HCT116 (cell line): Measurements from ENCODE around the gene TFF2. TPM values are rescaled to one million over a fixed set of nuclear protein-coding genes. Genes with fewer than 3 reads are reported as not detected.

ENCODE experiments used
- ATAC-seq: fragments of 200-7000 bp; cut with Tn5 transposase; 2 replicates; pipeline ENCODE4 v1.9.1; 2020; ENCODE audit warnings: mild to moderate bottlenecking, moderate library complexity
- BruUV-seq: library from RNA; stranded (reverse); fragments of 400-500 nt; replicated peaks from 2 replicates; lab custom pipeline; 2021; lab: Mats Ljungman, UMichigan
- CTCF ChIA-PET: fragments of 300-600 bp; sonication (Branson Sonifier 250); formaldehyde crosslinking; loops from one replicate; lab custom pipeline; 2021; ENCODE audit warnings: antibody characterized with exemption; lab: Charles Lee
- POLR2A ChIA-PET: fragments of 300-600, 350-600 bp; sonication (Branson Sonifier 250); formaldehyde crosslinking; loops from one replicate; lab custom pipeline; 2021; ENCODE audit warnings: antibody characterized with exemption; lab: Charles Lee
- RAD21 ChIA-PET, 2 experiments: fragments of 300-600 bp; sonication (Branson Sonifier 250); formaldehyde crosslinking; loops; one replicate each; lab custom pipeline; 2023; ENCODE audit warnings: low total read pairs in 2 of 2; ENCODE audit not compliant: uncharacterized antibody in 2 of 2, unreplicated experiment in 2 of 2, low non-redundant PET in 1 of 2; lab: Charles Lee
- DNase-seq: peaks from one replicate; pipeline ENCODE4 v3.0.0-alpha.2; 2010; ENCODE audit warnings: low read depth, low spot score
- H2AFZ ChIP-seq: fragments of 200-600 bp; shearing (Covaris generic), sonication (generic); 2 replicates; pipeline ENCODE4 v1.6.1; 2017; ENCODE audit warnings: low read depth, mixed run types, mixed read lengths, antibody characterized with exemption, low read length; ENCODE audit not compliant: poor library complexity, severe bottlenecking
- H3K27ac ChIP-seq: 2 replicates; pipeline ENCODE4 v1.5.1; 2012; ENCODE audit warnings: low read depth, low read length
- H3K27me3 ChIP-seq: fragments of 200-600 bp; sonication (generic); 2 replicates; pipeline ENCODE4 v1.6.1; 2016; ENCODE audit warnings: mixed run types, low read length, mixed read lengths; ENCODE audit not compliant: insufficient read depth
- H3K36me3 ChIP-seq, 2 experiments: fragments of 200-500 bp in 1 of 2; fragments of 200-600 bp in 1 of 2; sonication (Bioruptor generic) in 1 of 2; sonication (generic) in 1 of 2; 2 replicates each; pipeline versions ENCODE4 v1.5.1 to v1.6.1; 2014 to 2016; ENCODE audit warnings: low read length in 2 of 2, inconsistent platforms in 1 of 2, mixed read lengths in 1 of 2, mixed run types in 1 of 2; ENCODE audit not compliant: insufficient read depth in 2 of 2, control insufficient read depth in 1 of 2
- H3K4me1 ChIP-seq, 2 experiments: fragments of 200-600 bp in 1 of 2; sonication (generic) in 1 of 2; 2 replicates each; pipeline versions ENCODE4 v1.5.1 to v1.6.1; 2012 to 2017; ENCODE audit warnings: low read length in 2 of 2, inconsistent platforms in 1 of 2, mild to moderate bottlenecking in 1 of 2, mixed read lengths in 1 of 2, mixed run types in 1 of 2, moderate library complexity in 1 of 2; ENCODE audit not compliant: insufficient read depth in 2 of 2, control insufficient read depth in 1 of 2
- H3K4me2 ChIP-seq: fragments of 200-600 bp; sonication (generic); 2 replicates; pipeline ENCODE4 v1.6.1; 2017; ENCODE audit warnings: mixed run types, low read length, mixed read lengths
- H3K4me3 ChIP-seq, 2 experiments: fragments of 200-600 bp in 1 of 2; sonication (generic) in 1 of 2; replicated peaks in 1 of 2; 2 replicates each; pipeline ENCODE4 v1.5.1; 2011 to 2016; ENCODE audit warnings: low read length in 2 of 2, control low read depth in 1 of 2, low read depth in 1 of 2, mild to moderate bottlenecking in 1 of 2, mixed read lengths in 1 of 2, mixed run types in 1 of 2
- H3K79me2 ChIP-seq: fragments of 200-600 bp; sonication (generic); 2 replicates; pipeline ENCODE4 v1.6.1; 2017; ENCODE audit warnings: mild to moderate bottlenecking, mixed run types, low read length, moderate library complexity, mixed read lengths; ENCODE audit not compliant: insufficient read depth
- H3K9ac ChIP-seq: fragments of 200-600 bp; sonication (generic); 2 replicates; pipeline ENCODE4 v1.6.1; 2016; ENCODE audit warnings: low read length, mixed read lengths
- H3K9me2 ChIP-seq: fragments of 200-600 bp; sonication (generic), shearing (Covaris generic); 2 replicates; pipeline ENCODE4 v1.6.1; 2017; ENCODE audit warnings: mixed run types, mild to moderate bottlenecking, moderate library complexity; ENCODE audit not compliant: insufficient read depth
- H3K9me3 ChIP-seq, 2 experiments: fragments of 200-500 bp in 1 of 2; fragments of 200-600 bp in 1 of 2; sonication (Bioruptor generic) in 1 of 2; sonication (generic) in 1 of 2; 2 replicates each; pipeline ENCODE4 v1.6.1; 2014 to 2017; ENCODE audit warnings: low read length in 2 of 2, mixed read lengths in 2 of 2, inconsistent platforms in 1 of 2, low read depth in 1 of 2, mild to moderate bottlenecking in 1 of 2, mixed run types in 1 of 2, moderate library complexity in 1 of 2; ENCODE audit not compliant: control insufficient read depth in 1 of 2, insufficient read depth in 1 of 2
- H4K20me1 ChIP-seq: fragments of 200-600 bp; sonication (generic), shearing (Covaris generic); 2 replicates; pipeline ENCODE4 v1.6.1; 2017; ENCODE audit warnings: mixed run types, mild to moderate bottlenecking, moderate library complexity; ENCODE audit not compliant: insufficient read depth
- CBX3 ChIP-seq: IDR thresholded peaks from 2 replicates; pipeline ENCODE4 v1.6.1; 2012; ENCODE audit warnings: low read depth
- CEBPB ChIP-seq: IDR thresholded peaks from 2 replicates; pipeline ENCODE4 v1.6.1; 2012; ENCODE audit warnings: low read depth
- ELF1 ChIP-seq: IDR thresholded peaks from 2 replicates; pipeline ENCODE4 v1.6.1; 2012; ENCODE audit warnings: low read depth, borderline replicate concordance
- EZH2 ChIP-seq: fragments of 200-600 bp; sonication (generic); IDR thresholded peaks from 2 replicates; pipeline ENCODE4 v1.6.1; 2017; ENCODE audit warnings: antibody characterized with exemption, mixed run types
- FOSL1 ChIP-seq: IDR thresholded peaks from 2 replicates; pipeline ENCODE4 v1.6.1; 2012; ENCODE audit warnings: low read depth
- JUND ChIP-seq: IDR thresholded peaks from 2 replicates; pipeline ENCODE4 v1.6.1; 2012
- POLR2A ChIP-seq: IDR thresholded peaks from 2 replicates; pipeline ENCODE4 v1.7.0; 2011; ENCODE audit warnings: borderline replicate concordance; ENCODE audit not compliant: insufficient read depth, insufficient read length; ENCODE audit errors: extremely low read depth
- REST ChIP-seq: IDR thresholded peaks from 2 replicates; pipeline ENCODE4 v1.6.1; 2012; ENCODE audit warnings: low read depth
- SIN3A ChIP-seq: IDR thresholded peaks from 2 replicates; pipeline ENCODE4 v1.6.1; 2012; ENCODE audit warnings: low read depth
- SP1 ChIP-seq: IDR thresholded peaks from 2 replicates; pipeline ENCODE4 v1.6.1; 2012; ENCODE audit warnings: low read depth
- TCF7L2 ChIP-seq: IDR thresholded peaks from 2 replicates; pipeline ENCODE4 v1.7.0; 2011; ENCODE audit warnings: borderline replicate concordance, inconsistent platforms; ENCODE audit not compliant: insufficient read depth, insufficient read length; ENCODE audit errors: extremely low read depth
- ZFX ChIP-seq: fragments of 450-650 bp; IDR thresholded peaks from 2 replicates; pipeline ENCODE4 v1.6.1; 2017
- intact Hi-C: fragments of 100-400 bp; cut with micrococcal nuclease; formaldehyde crosslinking; loops from 2 replicates; pipeline ENCODE4 v1.10.0; 2022
- total RNA-seq: library from RNA; stranded (reverse); gene quantifications from one replicate; pipeline ENCODE4 v1.2.1, GENCODE V29; 2021; ENCODE audit not compliant: unreplicated experiment
- TF ChIP-seq, protein P1 (sequence below): IDR thresholded peaks from 2 replicates; pipeline ENCODE4 v1.6.1; 2012

Gene TFF2
- total RNA-seq, 1 experiment from 2014 or later = not detected

DNA sequence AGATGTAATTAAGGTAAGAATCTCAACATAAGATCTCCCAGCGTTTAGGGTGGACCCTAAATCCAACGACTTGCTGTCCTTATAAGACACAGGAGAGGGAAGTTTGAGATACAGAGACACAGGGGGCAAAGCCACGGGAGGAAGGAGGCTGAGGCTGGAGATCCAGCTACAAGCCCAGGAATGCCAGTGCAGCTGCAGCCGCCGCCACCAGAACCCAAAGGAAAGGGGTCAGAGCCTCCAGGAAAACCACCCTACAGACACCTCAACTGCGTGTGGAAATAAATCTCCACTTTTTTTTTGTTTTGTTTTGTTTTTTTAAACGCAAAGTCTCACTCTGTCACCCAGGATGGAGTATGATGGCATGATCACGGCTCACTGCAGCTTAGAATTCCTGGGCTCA lies 27.6 kb upstream of the TFF2 start (continued):
- no peak for TF ChIP-seq REST
- TF ChIP-seq, all 23 proteins: peak for 0

- Histone ChIP-seq H3K9ac (no peak overlapping the region), H3K9me2 (no peaks in the 10 kb centered on the region), H3K27ac (no peak overlapping the region), H3K4me2 (no peak overlapping the region)
- DNase-seq = no peak
- TF ChIP-seq TCF7L2 (no peak), ZFX (no peak), SP1 (no peak), ELF1 (no peak), REST (no peak), EZH2 (no peak), FOSL1 (no peak), CEBPB (no peak), CBX3 (no peak), SIN3A (no peak), JUND (no peak), POLR2A (no peak)
- TF ChIP-seq, protein P1, sequence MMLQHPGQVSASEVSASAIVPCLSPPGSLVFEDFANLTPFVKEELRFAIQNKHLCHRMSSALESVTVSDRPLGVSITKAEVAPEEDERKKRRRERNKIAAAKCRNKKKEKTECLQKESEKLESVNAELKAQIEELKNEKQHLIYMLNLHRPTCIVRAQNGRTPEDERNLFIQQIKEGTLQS = no peak
- TF ChIP-seq, all 23 proteins: peak for 0
- BruUV-seq = no TSS peak
- intact Hi-C loops = no loop called here
- CTCF ChIA-PET = no interaction called here
- H3K36me3 ChIP-seq = no peaks in the 10 kb centered on the region
- H2AFZ ChIP-seq = no peak overlapping the region
- H4K20me1 ChIP-seq = no peaks in the 10 kb centered on the region
- no peaks in the 10 kb centered on the region for H3K79me2 ChIP-seq
- POLR2A ChIA-PET = no interaction called here
- no peak overlapping the region for H3K4me3 ChIP-seq
- H3K27me3 ChIP-seq = 0 out of 2 replicates have a peak, but pooled peaks cover 3% of the 10 kb centered on the region
- ATAC-seq = no peak
- no peaks in the 10 kb centered on the region for H3K4me1 ChIP-seq
- RAD21 ChIA-PET = no interaction called here
- H3K9me3 ChIP-seq = peaks cover 4 to 5% of the 10 kb centered on the region in 2 experiments; a peak in 2 of 4 replicates
Measured at GRCh38 chr21:42377951-42378340, 27.2 kb upstream of the TFF2 start.
